ENCODE results near the gene UGT8.

UGT8 gene

GRCh38 chr4:114688059-114688458 lies 89.5 kb downstream of the UGT8 start:
- DNase-seq (ENCODE audit: low read depth in 4 of 4, low spot score in 1 of 4): no peak

- DNase-seq (ENCODE audit: low read depth in 4 of 4, low spot score in 1 of 4): no peak
Observed at GRCh38 chr4:114690571-114690970, 92.0 kb downstream of the UGT8 start.

- DNase-seq (ENCODE audit: low read depth in 4 of 4, low spot score in 1 of 4): no peak
Observed at GRCh38 chr4:114691865-114692264, 93.3 kb downstream of the UGT8 start.

DNA sequence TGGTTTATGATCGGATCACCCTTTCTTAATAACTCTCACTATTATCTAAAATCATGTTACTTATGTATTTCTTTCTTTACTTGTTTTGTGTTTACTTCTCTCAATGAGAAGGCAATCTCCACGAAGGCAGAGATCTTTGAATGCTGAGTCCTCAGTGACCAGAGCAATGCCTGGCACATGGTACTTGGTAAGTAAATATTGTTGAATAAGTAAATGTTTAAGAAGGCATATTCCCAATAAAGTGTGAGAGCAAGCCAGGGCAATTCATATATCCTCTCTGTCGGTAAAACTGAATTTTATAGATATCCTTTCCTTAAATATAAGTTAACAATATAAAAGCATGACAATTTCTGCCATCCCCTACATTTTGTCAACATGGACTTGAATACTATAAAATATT lies 94.4 kb downstream of the UGT8 start:
- no peak for DNase-seq (ENCODE audit: low read depth in 4 of 4, low spot score in 1 of 4)

- DNase-seq (ENCODE audit: low read depth in 4 of 4, low spot score in 1 of 4): no peak
Observed at GRCh38 chr4:114694770-114695169, 96.2 kb downstream of the UGT8 start.

DNA sequence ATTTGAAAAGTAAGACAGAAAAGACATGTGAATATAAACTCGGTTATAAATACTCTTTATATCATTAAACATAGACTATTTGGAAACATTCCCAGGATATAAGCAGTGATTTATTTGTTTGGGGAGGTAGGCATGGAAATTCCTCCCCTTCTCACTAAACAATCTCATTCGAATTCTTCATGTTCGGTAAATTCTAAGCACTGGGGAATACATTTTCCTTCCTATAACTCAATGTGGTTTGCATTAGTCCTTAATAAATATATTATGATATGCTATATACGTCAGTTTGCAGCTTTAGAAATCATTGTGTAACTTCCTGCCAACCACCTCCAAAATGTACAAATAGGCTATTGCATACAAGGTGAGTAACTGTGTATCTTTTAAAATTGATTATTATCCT lies 99.6 kb downstream of the UGT8 start:
- no peak for DNase-seq (ENCODE audit: low read depth in 4 of 4, low spot score in 1 of 4)

GRCh38 chr4:114701491-114701890 lies 102.9 kb downstream of the UGT8 start:
- DNase-seq (ENCODE audit: low read depth in 4 of 4, low spot score in 1 of 4): no peak

GRCh38 chr4:114717432-114717831 lies 118.8 kb downstream of the UGT8 start:
- no peak for DNase-seq (ENCODE audit: low read depth in 4 of 4, low spot score in 1 of 4)

DNA sequence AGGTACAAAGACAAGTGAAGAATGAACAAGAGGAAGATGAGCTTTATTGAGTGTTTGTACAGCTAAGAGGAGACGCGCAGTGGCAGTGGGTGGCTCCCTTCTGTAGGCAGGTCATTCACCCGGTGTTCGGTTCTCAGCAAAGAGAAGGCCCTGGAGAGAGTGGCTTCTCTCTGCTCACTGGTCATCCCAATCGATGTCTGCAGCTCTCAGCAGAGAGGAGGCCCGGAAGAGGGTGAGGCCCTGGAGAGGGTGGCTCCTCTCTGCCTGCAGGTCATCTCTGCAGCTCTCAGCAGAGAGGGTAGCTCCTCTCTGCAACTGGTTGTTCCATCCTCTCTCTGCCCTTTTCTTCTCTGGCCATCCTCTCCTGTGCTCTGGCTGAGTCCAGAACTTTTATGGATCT lies 126.5 kb downstream of the UGT8 start:
- no peak for DNase-seq (ENCODE audit: low read depth in 4 of 4, low spot score in 1 of 4)

GRCh38 chr4:114727461-114727860 lies 128.9 kb downstream of the UGT8 start:
- DNase-seq (ENCODE audit: low read depth in 4 of 4, low spot score in 1 of 4): no peak
